Measurements from ENCODE around the gene RPUSD3.
"Not testable (repeated sequence)": the region's sequence is repeated elsewhere in the genome, so short reads cannot be mapped to it uniquely, and the experiment has no call there.

Gene RPUSD3, protein sequence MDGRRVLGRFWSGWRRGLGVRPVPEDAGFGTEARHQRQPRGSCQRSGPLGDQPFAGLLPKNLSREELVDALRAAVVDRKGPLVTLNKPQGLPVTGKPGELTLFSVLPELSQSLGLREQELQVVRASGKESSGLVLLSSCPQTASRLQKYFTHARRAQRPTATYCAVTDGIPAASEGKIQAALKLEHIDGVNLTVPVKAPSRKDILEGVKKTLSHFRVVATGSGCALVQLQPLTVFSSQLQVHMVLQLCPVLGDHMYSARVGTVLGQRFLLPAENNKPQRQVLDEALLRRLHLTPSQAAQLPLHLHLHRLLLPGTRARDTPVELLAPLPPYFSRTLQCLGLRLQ

DNA sequence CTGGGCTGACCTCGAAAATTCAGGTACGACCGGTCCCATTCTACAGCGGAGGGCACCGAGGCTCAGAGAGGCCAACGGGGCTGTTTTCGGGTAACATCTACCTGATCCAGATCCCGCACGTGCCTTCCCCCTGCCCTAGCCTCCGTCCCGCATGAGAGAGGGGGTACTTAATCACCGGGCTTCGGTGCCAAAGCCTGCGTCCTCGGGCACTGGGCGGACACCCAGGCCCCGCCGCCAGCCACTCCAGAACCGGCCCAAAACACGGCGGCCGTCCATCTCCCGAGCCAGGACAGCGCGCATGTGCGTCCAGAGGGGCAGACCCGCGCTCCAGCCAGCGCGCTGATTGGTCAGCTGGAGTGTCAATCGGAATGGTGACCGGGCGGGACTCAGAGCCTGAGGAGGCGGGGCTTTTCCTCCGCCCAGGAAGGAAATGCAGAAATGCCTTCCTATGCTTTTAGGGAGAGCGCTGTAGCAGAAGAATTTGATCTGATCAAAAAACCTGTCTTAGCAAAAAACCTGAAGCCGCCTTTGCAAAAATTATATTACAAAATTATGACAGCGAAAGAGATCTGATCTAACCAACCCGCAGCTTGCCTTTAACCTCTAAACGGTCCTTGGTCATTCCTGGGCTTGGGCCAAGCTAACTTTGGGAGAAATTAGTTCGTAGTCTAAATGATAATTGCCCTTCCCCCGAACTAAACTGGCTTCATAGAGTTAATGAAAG, at the start of gene RPUSD3:
Gene RPUSD3 (minus strand): TSS at position 294 of the 724 bp plus-strand sequence. CDS start 18 bp downstream, at position 276.
- DNase-seq (ENCODE audit: low spot score), result peak; percentile 98

DNA sequence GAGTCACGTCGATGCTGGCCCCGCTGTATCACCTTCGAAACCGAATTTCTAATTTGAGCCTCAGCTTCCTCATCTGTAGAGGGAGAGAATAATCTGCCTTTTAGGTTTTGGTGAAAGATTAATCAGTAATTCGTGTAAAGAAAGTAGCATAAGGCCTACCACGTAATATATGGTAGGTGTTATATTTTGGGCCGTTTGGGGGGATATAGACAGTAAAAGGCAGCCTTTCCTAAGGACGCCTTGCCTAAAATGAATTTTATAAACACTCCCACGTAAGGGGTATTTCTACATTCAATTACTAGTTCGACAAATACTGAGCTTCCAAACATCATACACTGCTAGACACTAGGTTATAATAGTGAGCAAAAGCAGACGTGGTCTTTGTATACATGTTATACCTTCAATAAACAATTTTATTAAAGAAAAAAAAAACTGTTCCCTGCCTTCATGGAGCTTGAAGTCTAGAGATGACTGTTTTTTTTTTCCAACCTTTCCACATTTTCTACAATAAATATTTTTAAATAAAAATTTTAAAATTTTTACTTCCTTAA, 47.3 kb upstream of the RPUSD3 start:
- no peak for DNase-seq (ENCODE audit: low spot score)

DNA sequence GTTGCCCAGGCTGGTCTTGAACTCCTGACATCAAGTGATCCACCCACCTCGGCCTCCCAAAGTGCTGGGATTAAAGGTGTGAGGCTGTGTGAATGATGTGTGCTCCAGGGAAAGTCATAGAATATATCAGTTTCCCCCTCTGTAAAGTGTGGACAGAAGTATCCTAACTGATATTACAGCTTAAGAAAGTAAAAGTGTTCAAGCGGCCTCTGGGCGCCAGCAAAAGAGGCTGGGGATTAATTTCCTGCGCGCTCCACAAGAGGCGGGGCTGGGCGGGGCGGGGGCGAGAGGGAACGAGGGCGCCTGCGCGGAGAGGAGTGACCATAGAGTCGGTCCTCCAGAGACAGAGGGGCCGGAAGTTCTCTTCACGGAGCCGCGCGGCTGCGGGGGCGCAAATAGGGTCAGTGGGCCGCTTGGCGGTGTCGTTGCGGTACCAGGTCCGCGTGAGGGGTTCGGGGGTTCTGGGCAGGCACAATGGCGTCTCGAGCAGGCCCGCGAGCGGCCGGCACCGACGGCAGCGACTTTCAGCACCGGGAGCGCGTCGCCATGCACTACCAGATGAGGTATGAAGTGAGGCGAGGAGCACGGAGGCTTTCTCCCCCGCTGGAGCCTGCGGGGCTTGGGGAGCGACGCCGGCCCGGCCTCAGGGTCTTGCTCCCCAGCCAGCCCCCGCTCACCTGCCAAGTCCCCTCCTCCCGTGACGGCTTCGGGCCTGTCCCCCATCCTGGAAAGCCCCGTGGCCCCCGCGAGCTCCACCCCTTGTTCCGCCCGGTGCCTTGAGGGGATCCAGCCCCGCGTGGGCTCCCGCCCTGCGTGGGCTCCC, 46.7 kb upstream of the RPUSD3 start, which contains the start of gene JAGN1:
Gene JAGN1 (plus strand): TSS at position 362 of the 823 bp plus-strand sequence. CDS start 113 bp downstream, at position 475.
- peak; percentile 89 for DNase-seq (ENCODE audit: low spot score)

DNA sequence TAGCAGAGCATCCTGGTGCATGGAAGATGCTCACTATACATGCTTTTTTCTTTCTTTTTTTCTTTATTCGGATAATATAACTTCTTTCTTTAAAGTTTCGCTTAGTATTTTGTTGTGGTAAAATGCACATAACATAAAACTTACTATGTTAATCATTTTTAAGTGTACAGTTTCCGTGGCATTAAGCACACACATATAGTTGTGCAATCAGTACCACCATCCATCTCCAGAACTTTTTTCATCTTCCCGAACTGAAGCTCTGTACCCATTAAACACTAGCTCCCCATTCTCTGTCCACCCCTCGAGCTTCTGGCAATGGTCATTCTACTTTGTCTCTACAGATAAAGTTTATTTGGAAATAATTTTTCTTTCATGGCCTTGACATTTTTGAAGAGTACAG, 45.6 kb upstream of the RPUSD3 start:
- DNase-seq (ENCODE audit: low spot score), result no peak

DNA sequence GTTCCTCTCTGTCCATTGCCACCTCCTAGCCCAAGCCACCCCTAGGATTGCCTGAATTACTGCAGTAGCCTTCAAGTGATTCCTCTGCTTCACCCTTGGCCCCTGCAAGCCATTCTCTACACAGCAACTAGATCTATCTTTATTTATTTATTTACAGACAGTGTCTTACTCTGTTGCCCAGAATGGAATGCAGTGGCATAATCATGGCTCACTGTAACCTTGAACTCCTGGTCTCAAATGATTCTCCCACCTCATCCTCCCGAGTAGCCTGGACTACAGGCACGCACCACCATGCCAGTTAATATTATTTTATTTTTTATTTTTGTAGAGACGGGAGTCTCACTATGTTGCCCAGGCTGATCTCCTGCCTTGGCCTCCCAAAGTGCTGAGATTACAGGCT, 44.7 kb upstream of the RPUSD3 start:
- DNase-seq (ENCODE audit: low spot score), result no peak

DNA sequence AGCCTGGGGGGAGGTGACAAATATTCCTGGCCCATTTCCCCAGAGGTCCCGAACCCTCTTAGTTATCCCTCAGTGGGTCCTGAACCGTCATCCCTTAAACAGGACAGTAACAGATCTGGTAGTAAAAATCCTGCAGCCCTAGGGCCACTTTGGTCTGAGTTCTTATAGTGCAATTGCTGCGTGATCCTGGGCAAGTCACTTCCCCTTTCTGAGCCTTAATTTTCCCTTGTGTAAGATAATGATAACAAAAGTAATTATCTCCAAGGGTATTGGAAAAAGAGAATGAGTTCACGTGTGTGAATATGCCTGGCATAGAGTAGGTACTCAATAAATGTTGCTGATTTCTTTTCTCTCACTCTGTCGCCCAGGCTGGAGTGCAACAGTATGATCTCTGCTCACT, 43.7 kb upstream of the RPUSD3 start:
- no peak for DNase-seq (ENCODE audit: low spot score)

DNA sequence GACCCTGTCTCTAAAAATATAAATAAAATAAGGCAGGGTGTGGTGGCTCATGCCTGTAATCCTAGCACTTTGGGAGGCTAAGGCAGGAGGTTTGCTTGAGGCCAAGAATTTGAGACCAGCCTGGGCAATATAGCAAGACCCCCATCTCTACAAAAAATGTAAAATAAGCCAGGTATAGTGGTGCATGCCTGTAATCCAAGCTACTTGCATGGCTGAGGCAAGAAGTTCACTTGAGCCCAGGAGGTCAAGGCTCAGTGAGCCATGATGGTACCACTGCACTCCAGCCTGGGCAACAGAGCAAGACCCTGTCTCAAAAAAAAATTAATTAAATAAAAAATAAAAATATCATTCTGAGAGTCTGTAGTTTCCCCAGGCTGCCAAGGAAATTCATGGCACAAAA, 42.5 kb upstream of the RPUSD3 start:
- DNase-seq (ENCODE audit: low spot score), result no peak

DNA sequence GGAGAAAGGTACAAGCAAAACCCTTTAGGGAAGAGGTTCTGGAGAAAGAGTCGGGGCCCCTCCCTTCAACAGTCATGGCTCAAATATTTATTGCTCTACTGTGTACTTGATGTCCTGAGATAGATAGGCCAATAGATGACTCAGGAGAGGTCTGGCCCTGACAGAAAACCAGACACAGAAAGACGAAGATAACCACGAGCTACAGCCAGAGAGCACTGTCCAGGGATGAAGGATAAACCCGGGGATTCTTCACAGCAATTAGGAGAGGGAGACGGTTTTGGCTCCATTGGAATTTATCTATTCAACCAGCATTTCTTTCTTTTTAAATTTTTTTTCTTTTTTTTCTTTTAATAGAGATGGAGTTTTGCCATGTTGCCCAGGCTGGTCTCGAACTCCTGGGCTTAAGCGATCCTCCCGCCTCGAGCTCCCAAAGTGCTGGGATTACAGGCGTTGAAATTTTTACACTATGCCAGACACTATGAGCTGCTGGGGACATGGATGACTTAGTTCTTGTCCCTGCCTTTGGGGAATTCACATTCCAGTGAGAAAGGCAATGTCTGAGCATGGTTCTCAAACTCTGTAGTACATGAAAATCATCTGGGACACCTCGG, 40.9 kb upstream of the RPUSD3 start:
- DNase-seq (ENCODE audit: low spot score), result no peak

DNA sequence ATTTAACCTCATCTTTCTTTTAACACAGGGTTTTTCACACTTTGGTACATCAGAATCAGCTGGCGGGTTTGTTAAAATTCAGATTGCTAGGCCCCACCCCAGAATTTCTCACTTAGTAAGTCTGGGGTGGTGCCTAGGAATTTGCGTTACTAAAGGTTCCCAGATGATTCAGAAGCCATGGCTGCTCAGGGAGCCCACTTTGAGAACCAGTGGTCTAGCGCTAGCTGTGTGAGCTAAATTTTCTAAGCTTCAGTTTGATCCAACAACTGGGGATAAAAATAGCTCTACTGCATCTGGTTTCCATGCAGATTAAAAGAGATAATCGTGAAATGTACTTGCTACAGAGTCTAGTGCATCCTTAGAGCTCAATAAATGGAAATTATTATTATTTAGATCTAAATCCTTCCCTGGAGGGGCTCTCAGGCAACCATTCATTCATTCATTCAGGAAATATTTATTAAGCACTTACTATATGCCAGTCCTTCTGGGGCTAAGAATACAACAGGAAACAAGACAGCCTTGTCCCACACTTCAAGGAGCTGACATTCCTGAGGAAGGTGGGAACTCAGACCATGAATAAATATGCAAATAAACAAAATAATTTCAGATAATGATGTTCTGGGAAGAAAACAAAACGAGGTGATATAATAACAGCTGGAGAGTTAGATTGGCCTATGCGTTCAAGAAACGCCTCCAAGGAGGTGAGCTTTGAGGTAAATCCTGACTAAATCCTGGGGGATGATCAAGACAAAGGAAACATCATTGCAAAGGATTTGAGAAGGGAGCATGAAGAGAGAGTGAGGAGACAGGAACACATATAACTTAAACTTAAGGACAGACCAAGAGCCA, 40.1 kb upstream of the RPUSD3 start:
- DNase-seq (ENCODE audit: low spot score), result no peak

DNA sequence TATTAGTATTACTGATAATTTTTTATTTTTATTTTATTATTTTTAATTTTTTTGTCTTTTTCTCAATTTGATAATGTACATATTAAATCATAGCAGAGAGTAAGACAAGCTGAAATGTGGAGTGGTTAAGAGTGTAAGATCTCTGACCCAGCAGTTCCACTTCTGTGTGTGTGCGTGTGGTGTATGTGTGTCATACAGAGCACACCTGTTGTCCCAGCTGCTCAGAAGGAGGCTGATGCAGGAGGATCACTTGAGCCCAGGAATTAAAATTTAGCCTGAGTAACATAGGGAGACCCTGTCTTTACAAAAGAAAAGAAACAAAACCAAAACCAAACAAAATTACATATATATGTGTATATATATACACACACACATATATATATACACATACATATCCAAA, 37.6 kb upstream of the RPUSD3 start:
- DNase-seq (ENCODE audit: low spot score), result no peak

DNA sequence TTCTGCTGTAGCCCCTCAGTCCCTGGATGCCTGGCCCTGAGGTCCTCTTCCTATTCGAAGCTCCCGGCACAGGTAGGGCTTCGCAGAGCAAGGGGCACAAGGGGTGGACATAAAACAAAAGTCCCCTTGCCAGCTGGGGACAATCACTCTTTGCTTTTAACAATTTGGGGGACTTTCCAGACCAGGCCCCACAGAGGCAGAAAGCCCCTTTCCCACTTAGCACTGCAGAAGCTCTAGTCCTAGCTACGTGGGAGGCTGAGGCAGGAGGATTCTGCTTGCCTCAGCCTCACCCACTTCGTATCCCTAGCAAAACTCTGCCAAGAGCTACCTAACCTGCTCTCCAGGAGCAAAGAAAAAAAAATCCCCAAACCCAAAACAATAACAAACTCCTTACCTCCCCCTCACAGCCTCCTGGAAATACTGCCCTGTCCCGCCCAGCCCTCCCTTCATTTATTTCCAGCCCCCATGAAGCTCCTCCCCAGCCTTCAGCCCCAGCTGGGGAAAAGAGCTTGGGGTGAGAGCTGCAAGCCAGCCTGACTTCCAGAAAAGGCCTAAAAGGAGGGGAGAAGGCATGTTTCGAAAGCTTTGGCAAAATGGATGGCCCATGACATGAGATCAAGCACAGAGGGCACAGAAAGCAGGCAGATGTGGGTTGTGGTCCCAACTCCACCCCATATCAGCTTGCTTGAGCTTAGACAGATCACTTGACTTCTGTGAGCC, 36.2 kb upstream of the RPUSD3 start, which contains the start of gene CIDEC:
Gene CIDEC (minus strand): TSS at position 424 of the 720 bp plus-strand sequence. CDS start 1,767 bp downstream, outside the sequence.
- DNase-seq (ENCODE audit: low spot score), result no peak

DNA sequence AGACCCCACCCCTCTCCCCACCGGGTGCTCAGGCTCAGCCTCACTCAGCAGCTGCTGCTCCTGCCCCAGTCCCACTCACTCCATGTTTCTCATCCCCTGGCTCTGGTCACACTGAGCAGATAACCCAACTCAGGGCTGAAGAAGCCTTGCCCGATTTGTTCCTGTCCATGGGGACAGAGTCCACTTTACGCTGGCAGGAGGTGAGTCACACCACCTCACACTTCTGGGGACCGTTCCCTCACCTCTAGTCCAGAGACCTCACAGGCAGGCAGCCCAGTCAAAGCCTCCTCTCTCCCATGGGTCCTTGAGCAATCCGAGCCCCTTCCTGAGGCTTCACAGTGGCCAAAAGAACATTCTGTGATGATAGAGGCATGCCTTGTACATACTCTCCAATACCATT, 34.9 kb upstream of the RPUSD3 start:
- no peak for DNase-seq (ENCODE audit: low spot score)

DNA sequence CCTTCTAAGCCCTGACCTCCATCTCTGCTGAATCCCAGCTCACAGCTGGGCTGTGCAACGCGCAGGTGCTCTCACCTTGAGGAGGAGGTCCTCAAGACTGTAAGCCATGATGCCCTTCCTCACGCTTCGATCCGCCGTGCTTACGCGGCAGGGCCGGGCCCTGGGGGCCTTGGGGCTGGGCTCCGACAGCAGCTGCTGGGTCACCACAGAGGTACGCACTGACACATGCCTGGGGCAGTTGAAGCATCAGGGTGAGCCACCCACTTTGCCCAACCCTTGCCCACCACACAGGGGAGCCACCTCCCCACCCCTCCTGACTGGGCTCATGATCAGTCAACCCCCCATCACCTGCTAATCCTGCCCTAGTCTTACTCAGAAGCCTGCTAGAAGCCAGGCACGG, 33.2 kb upstream of the RPUSD3 start:
- DNase-seq (ENCODE audit: low spot score), result no peak

DNA sequence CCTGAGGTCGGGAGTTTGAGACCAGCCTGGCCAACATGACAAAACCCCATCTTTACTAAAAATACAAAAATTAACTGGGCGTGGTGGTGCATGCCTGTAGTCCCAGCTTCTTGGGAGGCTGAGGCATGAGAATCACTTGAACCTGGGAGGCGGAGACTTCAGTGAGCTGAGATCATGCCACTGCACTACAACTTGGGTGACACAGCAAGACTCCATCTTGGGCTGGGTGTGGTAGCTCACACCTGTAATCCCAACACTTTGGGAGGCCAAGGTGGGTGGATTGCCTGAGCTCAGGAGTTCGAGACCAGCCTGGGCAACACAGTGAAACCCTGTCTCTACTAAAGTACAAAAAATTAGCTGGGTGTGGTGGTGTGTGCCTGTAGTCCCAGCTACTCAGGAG, 32.4 kb upstream of the RPUSD3 start:
- not testable (repeated sequence) for DNase-seq (ENCODE audit: low spot score)

DNA sequence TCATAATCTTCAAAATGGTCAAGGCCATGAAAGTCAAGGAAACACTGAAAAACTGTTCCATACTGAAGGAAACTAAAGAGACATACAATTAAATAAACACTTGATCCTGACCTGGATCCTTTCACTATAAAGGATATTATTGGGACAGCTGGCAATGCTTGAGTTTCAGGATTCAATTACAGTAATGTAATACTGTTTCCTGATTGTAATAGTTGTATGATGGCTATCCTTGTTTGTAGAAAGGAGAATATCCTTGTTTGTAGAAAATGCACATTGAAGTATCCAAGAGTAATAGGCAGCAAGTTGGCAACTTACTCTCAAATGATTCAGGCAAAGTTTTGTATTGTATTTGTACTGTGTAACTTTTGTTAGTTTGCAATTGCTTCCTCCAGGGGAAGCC, 31.6 kb upstream of the RPUSD3 start:
- DNase-seq (ENCODE audit: low spot score), result no peak

DNA sequence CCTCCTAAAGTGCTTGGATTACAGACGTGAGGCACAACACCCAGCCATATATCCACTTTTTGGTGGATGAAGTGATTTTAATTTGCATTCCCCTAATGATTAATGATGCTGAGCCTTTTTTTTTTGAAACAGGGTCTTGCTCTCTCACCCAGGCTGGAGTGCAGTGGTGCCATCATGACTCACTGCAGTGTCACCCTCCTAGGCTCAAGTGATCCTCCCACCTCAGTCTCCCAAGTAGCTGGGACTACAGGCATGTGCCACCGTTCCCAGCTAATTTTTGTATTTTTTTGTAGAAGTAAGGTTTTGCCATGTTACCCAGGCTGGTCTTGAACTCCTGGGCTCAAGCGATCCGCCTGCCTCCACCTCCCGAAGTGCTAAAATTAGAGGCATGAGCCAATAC, 28.3 kb upstream of the RPUSD3 start:
- not testable (repeated sequence) for DNase-seq (ENCODE audit: low spot score)

DNA sequence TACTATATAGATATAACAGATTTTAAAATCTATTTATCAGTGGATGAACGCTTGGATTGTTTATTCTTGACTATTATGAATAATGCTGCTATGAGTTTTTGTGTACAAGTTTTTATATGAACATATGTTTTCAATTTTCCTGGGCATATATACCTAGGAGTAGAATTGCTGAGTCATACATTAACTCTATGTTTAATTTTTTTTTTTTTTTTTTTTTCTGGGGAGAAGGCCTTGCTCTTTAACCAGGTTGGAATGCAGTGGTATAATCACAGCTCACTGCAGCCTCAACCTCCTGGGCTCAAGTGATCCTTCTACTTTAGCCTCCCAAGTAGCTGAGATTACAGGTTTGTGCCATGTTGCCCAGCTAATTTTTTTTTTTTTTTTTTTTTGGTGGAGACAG, 27.2 kb upstream of the RPUSD3 start:
- DNase-seq (ENCODE audit: low spot score), result no peak

DNA sequence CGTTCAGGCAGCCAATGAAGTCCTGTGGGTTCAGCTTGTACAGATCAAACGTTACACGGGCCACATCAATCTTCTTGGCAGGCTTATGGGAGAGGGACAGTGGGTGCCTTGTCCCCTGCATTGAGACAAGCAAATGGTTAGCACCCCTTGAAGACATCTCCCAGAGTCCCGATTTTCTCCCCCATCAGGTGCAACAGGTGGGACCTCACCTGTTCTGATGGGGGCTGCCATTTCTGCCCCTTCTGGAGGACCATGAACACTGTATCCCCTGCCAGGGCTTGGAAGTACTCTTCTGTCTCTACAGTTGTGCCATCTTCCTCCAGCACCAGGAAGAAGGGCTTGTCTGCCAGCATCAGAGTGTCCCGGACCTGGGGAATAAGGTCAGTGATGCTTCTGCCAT, 26.1 kb upstream of the RPUSD3 start:
- DNase-seq (ENCODE audit: low spot score), result no peak

DNA sequence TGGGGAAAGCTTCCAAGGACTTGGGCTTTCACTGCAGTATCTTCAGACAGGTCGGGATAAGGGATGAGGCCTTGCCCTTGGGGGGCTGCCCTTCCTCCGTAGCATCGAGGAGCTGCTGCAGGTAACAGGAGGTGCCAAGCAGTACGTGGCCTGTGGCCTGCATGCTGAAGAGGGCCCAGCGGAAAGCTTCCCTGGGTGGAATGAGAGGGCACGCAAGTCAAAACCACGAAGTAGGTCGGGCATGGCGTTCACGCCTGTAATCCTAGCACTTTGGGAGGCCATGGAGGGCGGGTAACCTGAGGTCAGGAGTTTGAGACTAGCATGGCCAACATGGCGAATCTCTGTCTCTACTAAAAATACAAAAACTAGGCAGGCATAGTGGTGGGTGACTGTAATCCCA, 23.3 kb upstream of the RPUSD3 start:
- no peak for DNase-seq (ENCODE audit: low spot score)

DNA sequence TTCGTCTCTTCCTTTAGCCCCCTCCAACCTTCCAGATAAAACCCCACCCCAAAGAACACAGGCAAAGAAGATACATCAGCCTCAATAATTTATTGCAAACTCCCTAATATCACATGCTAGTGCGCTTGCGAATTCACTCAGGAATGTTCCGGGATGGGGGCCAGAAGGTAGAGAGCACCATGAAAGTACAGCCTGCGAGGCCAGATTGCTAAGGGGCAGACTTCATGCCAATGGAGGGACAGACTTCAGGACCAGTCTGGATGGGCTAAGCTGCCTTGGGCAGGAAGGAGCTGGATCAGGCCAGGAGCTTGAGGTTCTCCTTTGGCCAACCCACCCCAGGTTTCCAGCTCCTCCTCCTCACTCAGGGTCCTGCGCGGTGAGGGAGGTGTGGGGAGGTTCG, 22.8 kb upstream of the RPUSD3 start:
- DNase-seq (ENCODE audit: low spot score), result no peak
